ENCODE measurements around the gene LRRC15.

LRRC15 gene

GRCh38 chr3:194314388-194315068, 55.0 kb downstream of the LRRC15 start:
- DNase-seq, result no peak

- DNase-seq, result no peak
These were observed 55.8 kb downstream of the LRRC15 start for GRCh38 chr3:194313560-194314387.

- DNase-seq, result no peak
These were observed 56.7 kb downstream of the LRRC15 start for GRCh38 chr3:194312743-194313281.

GRCh38 chr3:194312186-194312742, 57.3 kb downstream of the LRRC15 start:
- DNase-seq, result no peak

DNA sequence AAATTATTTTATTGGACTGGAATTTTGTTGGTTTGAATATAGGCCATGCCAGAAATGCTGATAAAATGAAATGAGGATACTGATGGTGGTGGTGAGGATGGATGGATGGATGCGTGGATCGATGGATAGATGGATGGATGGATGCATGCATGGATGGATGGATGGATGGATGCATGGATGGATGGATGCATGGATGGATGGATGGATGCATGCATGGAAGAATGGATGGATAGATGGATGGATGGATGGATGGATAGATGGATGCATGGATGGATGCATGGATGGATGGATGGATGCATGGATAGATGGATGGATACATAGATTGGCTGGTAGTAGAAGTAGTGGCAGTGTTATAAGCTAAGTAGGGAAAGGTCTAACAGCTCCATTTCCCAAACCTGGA, 58.5 kb downstream of the LRRC15 start:
- DNase-seq, result no peak

DNA sequence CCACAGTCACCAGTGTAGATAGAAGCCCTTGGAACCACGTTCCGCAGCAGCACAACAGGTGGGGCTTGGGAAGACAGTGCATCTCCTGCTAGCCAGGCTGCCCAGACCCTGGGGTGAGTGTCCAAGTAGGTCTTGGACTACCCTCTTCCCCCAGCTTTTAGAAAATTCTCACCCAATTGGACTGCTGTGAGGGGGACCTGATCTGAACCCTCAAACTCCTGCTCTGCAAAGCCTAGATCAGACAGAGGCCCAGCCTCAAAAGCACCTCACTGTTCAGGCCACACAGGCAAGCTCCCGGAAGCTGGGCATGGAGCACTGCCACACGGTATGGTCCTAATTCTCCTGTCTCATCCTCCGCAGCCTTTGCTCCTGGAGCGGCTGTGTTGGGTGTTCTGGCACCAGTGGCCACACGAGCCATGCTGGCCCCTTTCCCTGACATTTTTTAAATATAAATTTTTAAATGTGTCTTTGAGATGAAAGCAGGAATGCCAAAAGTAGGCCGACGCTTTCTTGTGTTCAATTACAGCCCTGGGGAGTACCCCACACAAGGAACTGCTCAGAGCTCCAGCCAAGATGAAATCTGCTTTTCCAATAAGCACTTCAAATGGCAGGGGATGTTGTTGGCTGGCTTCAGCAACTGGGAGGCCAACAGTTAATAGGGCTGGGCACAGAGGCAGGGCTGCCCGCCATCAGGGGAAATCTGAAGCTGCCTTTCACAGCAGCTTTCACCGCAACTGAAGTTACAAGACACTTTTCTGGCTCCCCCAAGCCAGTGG, 59.3 kb downstream of the LRRC15 start:
- no peak for DNase-seq

- DNase-seq, result no peak
These were observed 60.7 kb downstream of the LRRC15 start for GRCh38 chr3:194308601-194309449.

GRCh38 chr3:194307849-194308248, 61.7 kb downstream of the LRRC15 start:
- no peak for DNase-seq

- no peak for DNase-seq
These were observed 62.5 kb downstream of the LRRC15 start for GRCh38 chr3:194306771-194307640.

DNA sequence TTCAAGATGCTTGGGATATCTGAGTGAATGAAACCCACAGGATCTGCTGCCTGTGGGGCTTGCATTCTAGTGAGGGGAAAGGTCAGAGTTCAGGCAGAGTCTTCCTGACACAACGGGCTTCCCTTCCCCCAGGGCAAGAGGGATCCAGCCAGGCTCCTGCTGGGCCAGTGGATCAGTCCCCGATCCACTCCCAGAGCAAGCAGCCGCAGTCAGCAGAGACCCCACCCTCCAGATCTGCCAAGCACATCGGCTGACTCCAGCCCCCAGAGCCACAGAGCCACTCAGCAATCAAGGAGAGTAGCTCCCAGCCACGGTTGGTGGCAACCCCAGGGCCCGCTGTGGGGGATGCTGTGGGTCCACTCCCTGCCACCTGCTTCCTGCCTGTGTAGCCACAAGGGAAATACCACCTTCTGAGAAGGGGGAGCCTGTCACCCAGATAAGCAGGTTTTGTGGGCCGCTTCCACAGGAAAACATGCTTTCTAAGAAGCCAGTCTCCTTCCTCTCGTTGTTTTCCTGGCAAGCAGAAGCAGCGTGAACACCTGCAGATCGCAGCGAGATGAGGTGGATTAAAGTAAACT, 63.3 kb downstream of the LRRC15 start:
- DNase-seq, result peak; percentile 53

GRCh38 chr3:194305356-194306108, 64.0 kb downstream of the LRRC15 start:
- no peak for DNase-seq

Data from activated gamma-delta T cell treated with Interleukin-2 at 50 U/mL for 16 hours (primary cell).